SU-DHL-6 (cell line): ENCODE measurements around the gene KHDRBS1.
"Not testable (repeated sequence)": the region's sequence is repeated elsewhere in the genome, so short reads cannot be mapped to it uniquely, and the experiment has no call there.

Experiments
- H2AFZ ChIP-seq: fragments of 200-600 bp; sonication (generic); 2 replicates; pipeline ENCODE4 v1.6.1; 2014; ENCODE audit warnings: low read depth, mild to moderate bottlenecking, moderate library complexity, mixed read lengths, antibody characterized with exemption, low read length; ENCODE audit not compliant: severe bottlenecking
- H3F3A ChIP-seq: fragments of 200-600 bp; shearing (Covaris generic); 2 replicates; pipeline ENCODE4 v1.6.0; 2016; ENCODE audit warnings: antibody characterized with exemption, mild to moderate bottlenecking; ENCODE audit not compliant: insufficient read depth
- H3K27ac ChIP-seq: fragments of 200-600 bp; sonication (generic); 2 replicates; pipeline ENCODE4 v1.5.1; 2016; ENCODE audit warnings: low read depth, mild to moderate bottlenecking, low read length, moderate library complexity, mixed read lengths
- H3K27me3 ChIP-seq: fragments of 200-600 bp; sonication (generic), shearing (Covaris generic); 2 replicates; pipeline ENCODE4 v1.6.0; 2014; ENCODE audit warnings: mild to moderate bottlenecking, low read length
- H3K36me3 ChIP-seq: fragments of 200-600 bp; sonication (generic); 2 replicates; pipeline ENCODE4 v1.6.1; 2014; ENCODE audit warnings: mild to moderate bottlenecking, low read length, mixed read lengths
- H3K4me2 ChIP-seq: fragments of 300-600, 200-600 bp; shearing (Covaris generic), sonication (generic); 2 replicates; pipeline ENCODE4 v1.6.0; 2014; ENCODE audit warnings: low read length, low read depth, mild to moderate bottlenecking; ENCODE audit not compliant: poor library complexity, severe bottlenecking
- H3K4me3 ChIP-seq: fragments of 200-600 bp; sonication (generic); 2 replicates; pipeline ENCODE4 v1.5.1; 2014; ENCODE audit warnings: antibody characterized with exemption, low read length, mild to moderate bottlenecking, mixed read lengths; ENCODE audit not compliant: insufficient read depth, poor library complexity, severe bottlenecking
- H3K79me2 ChIP-seq: fragments of 200-600 bp; sonication (generic); 2 replicates; pipeline ENCODE4 v1.6.1; 2014; ENCODE audit warnings: mild to moderate bottlenecking, low read length, moderate library complexity; ENCODE audit not compliant: insufficient read depth
- H3K9ac ChIP-seq: fragments of 200-600 bp; sonication (generic); 2 replicates; pipeline ENCODE4 v1.7.0; 2014; ENCODE audit warnings: mild to moderate bottlenecking, low read length
- H3K9me2 ChIP-seq: fragments of 200-600 bp; sonication (generic); replicated peaks from 2 replicates; pipeline ENCODE4 v1.6.1; 2014; ENCODE audit warnings: low read length; ENCODE audit not compliant: insufficient read depth
- H3K9me3 ChIP-seq: fragments of 200-600 bp; sonication (generic); 2 replicates; pipeline ENCODE4 v1.6.1; 2014; ENCODE audit warnings: low read length, mixed read lengths; ENCODE audit not compliant: insufficient read depth
- H4K20me1 ChIP-seq: fragments of 200-600 bp; sonication (generic); 2 replicates; pipeline ENCODE4 v1.6.1; 2014; ENCODE audit warnings: low read depth, mild to moderate bottlenecking, antibody characterized with exemption, low read length, moderate library complexity, mixed read lengths
- CTCF ChIP-seq: fragments of 200-600 bp; sonication (generic); IDR thresholded peaks from one replicate; pipeline ENCODE4 v1.5.1; 2017; ENCODE audit warnings: antibody characterized with exemption, mild to moderate bottlenecking, low read length, moderate library complexity; ENCODE audit not compliant: insufficient read depth, poor library complexity, severe bottlenecking
- EZH2phosphoT487 ChIP-seq: fragments of 200-600 bp; sonication (generic), shearing (Covaris generic); conservative IDR thresholded peaks from 2 replicates; pipeline ENCODE4 v1.6.1; 2018; ENCODE audit warnings: mild to moderate bottlenecking, antibody characterized with exemption, low read length, moderate library complexity, mixed read lengths

KHDRBS1 gene

DNA sequence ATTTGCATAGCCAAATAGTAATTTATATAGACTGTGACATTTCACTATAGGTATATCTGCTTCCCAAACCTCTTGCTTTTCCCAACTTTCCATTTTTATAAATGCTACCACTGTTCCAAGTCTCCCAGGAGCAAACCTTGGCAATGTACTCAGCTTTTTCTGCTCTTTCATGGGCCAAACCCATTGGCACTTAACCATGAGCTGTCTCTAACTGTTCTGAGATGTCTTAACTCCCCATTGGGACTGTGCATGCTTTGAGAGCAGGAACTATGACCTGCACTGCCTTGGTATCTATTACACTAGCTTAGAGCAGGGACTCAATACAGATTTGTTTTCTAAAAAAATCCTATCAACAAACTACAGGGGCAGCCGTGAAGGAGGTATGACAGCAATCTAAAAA, 22.5 kb upstream of the KHDRBS1 start:
- Histone ChIP-seq H4K20me1 (no peaks in the 10 kb centered on the region), H3K9me2 (no peaks in the 10 kb centered on the region), H3K4me2 (no peak overlapping the region), H3K36me3 (no peaks in the 10 kb centered on the region), H3K27me3 (no peaks in the 10 kb centered on the region), H3K27ac (no peak overlapping the region), H3K9ac (no peak overlapping the region), H3K79me2 (no peaks in the 10 kb centered on the region), H3K4me3 (no peak overlapping the region), H3F3A (0 out of 2 replicates have a peak, but pooled peaks cover 4% of the 10 kb centered on the region), H3K9me3 (no peaks in the 10 kb centered on the region), H2AFZ (no peak overlapping the region)
- TF ChIP-seq CTCF = no peak
- TF ChIP-seq EZH2phosphoT487 = no peak

- Histone ChIP-seq H3K9ac (no peak overlapping the region), H4K20me1 (no peaks in the 10 kb centered on the region), H3K79me2 (no peaks in the 10 kb centered on the region), H2AFZ (no peak overlapping the region), H3K27ac (no peak overlapping the region), H3K27me3 (no peaks in the 10 kb centered on the region), H3K9me3 (no peaks in the 10 kb centered on the region), H3K36me3 (no peaks in the 10 kb centered on the region), H3F3A (no peaks in the 10 kb centered on the region), H3K4me3 (no peak overlapping the region), H3K4me2 (no peak overlapping the region), H3K9me2 (no peaks in the 10 kb centered on the region)
- no peak for TF ChIP-seq EZH2phosphoT487
Measured at GRCh38 chr1:31995263-31995662, 18.4 kb upstream of the KHDRBS1 start.

GRCh38 chr1:31996121-31996520, 17.5 kb upstream of the KHDRBS1 start:
- H3K4me2 ChIP-seq, H3K9me2 ChIP-seq, H3K79me2 ChIP-seq, H3K9ac ChIP-seq, H3K27me3 ChIP-seq, H3K36me3 ChIP-seq, H3F3A ChIP-seq, H4K20me1 ChIP-seq, H2AFZ ChIP-seq, H3K4me3 ChIP-seq, H3K9me3 ChIP-seq, H3K27ac ChIP-seq: not testable (repeated sequence)

DNA sequence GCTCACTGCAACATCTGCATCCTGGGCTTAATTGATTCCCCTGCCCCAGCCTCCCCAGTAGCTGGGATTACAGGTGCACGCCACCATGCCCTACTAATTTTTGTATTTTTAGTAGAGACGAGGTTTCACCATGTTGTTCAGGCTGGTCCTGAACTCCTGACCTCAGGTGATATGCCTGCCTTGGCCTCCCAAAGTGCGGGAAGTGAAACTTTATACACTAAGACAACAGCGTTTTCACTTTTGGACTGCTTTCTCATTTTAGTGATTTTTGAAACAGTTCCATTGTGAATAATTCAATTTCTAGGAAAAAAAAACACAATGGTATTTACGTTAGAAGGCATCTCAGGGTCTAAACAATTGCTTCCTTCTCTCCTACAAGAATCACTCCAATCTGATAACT, 11.8 kb upstream of the KHDRBS1 start:
- no peak overlapping the region for H3K4me3 ChIP-seq
- H3K9me3 ChIP-seq = no peaks in the 10 kb centered on the region
- H3K9ac ChIP-seq = no peak overlapping the region
- H3K9me2 ChIP-seq = no peaks in the 10 kb centered on the region
- H4K20me1 ChIP-seq = no peaks in the 10 kb centered on the region
- no peak overlapping the region for H3K27ac ChIP-seq
- no peak for TF ChIP-seq CTCF
- TF ChIP-seq EZH2phosphoT487 = no peak
- no peak overlapping the region for H3K4me2 ChIP-seq
- no peak overlapping the region for H2AFZ ChIP-seq
- no peaks in the 10 kb centered on the region for H3F3A ChIP-seq
- no peaks in the 10 kb centered on the region for H3K79me2 ChIP-seq
- H3K27me3 ChIP-seq = no peaks in the 10 kb centered on the region
- no peaks in the 10 kb centered on the region for H3K36me3 ChIP-seq

- not testable (repeated sequence) for H3K27me3 ChIP-seq, H3K36me3 ChIP-seq, H3K9me2 ChIP-seq, H3F3A ChIP-seq, H2AFZ ChIP-seq, H4K20me1 ChIP-seq, H3K79me2 ChIP-seq, H3K9ac ChIP-seq, H3K4me2 ChIP-seq, H3K27ac ChIP-seq, H3K4me3 ChIP-seq, H3K9me3 ChIP-seq
Measured at GRCh38 chr1:32002285-32002684, 11.4 kb upstream of the KHDRBS1 start.
